K562 (cell line): ENCODE results near the gene GSK3B. TPM values are rescaled to one million over a fixed set of nuclear protein-coding genes. Genes with fewer than 3 reads are reported as not detected.

ENCODE experiments used
- ATAC-seq: fragments of 200-7000 bp; cut with Tn5 transposase; 3 replicates; pipeline ENCODE4 v1.9.1; 2020; ENCODE audit warnings: moderate library complexity
- BruUV-seq: library from RNA; stranded (reverse); fragments of 400-500 nt; replicated peaks from 2 replicates; lab custom pipeline; 2021; lab: Mats Ljungman, UMichigan
- CTCF ChIA-PET: fragments of 300-600 bp; formaldehyde crosslinking; extraction: SDS; loops from one replicate; lab custom pipeline; 2021; ENCODE audit warnings: low intra/inter-chr PET ratio; lab: Yijun Ruan, JAX
- POLR2A ChIA-PET: fragments of 300-600, 350-650 bp; sonication (Branson Sonifier 250); formaldehyde crosslinking; extraction: SDS; loops from one replicate; lab custom pipeline; 2021; ENCODE audit warnings: antibody characterized with exemption, inconsistent platforms; lab: Yijun Ruan, JAX
- DNase-seq, 4 experiments: peaks; one replicate each; pipeline versions ENCODE4 v3.0.0 to v3.0.0-alpha.2; 2011 to 2018; ENCODE audit warnings: low spot score in 3 of 4, mixed read lengths in 3 of 4; ENCODE audit errors: extremely low read depth in 1 of 4
- FAIRE-seq: peaks from 2 replicates; lab custom pipeline; 2011; peaks lifted over from hg19 to GRCh38; lab: Jason Lieb, UNC
- H2AFZ ChIP-seq: 2 replicates; pipeline ENCODE4 v1.6.0; 2011; ENCODE audit warnings: low read depth, low read length, control low read depth, inconsistent platforms
- H3K27ac ChIP-seq: fragments of 200-600 bp; 3 replicates; pipeline ENCODE4 v1.8.0; 2011; ENCODE audit warnings: low read depth, mild to moderate bottlenecking, control low read depth, inconsistent platforms, low read length, moderate library complexity, mixed read lengths; ENCODE audit errors: extremely low read depth
- H3K27me3 ChIP-seq, 2 experiments: fragments of 300-600 bp in 1 of 2; 2 replicates in 1 of 2; 3 replicates in 1 of 2; pipeline versions ENCODE4 v1.6.0 to v1.8.0; 2011; ENCODE audit warnings: inconsistent platforms in 2 of 2, low read length in 2 of 2, mild to moderate bottlenecking in 1 of 2, mixed read lengths in 1 of 2, moderate library complexity in 1 of 2; ENCODE audit not compliant: control insufficient read depth in 2 of 2, insufficient read depth in 2 of 2
- H3K36me3 ChIP-seq: fragments of 300-600 bp; 3 replicates; pipeline ENCODE4 v1.8.0; 2011; ENCODE audit warnings: mild to moderate bottlenecking, low read length, inconsistent platforms; ENCODE audit not compliant: control insufficient read depth, insufficient read depth
- H3K4me1 ChIP-seq, 2 experiments: fragments of 200-600 bp in 1 of 2; replicated peaks in 1 of 2; 2 replicates in 1 of 2; 3 replicates in 1 of 2; pipeline versions ENCODE4 v1.5.1 to v1.8.0; 2011; ENCODE audit warnings: inconsistent platforms in 2 of 2, low read length in 2 of 2, mild to moderate bottlenecking in 1 of 2, mixed read lengths in 1 of 2, moderate library complexity in 1 of 2; ENCODE audit not compliant: control insufficient read depth in 2 of 2, insufficient read depth in 2 of 2
- H3K4me2 ChIP-seq: 2 replicates; pipeline ENCODE4 v1.6.1; 2011; ENCODE audit warnings: low read length, control low read depth, inconsistent platforms, mixed read lengths; ENCODE audit not compliant: insufficient read depth
- H3K4me3 ChIP-seq: fragments of 200-600 bp; sonication (generic), shearing (Covaris generic); 2 replicates; pipeline ENCODE4 v1.5.1; 2016; ENCODE audit warnings: control low read depth, inconsistent platforms
- H3K79me2 ChIP-seq: fragments of 200-600 bp; 3 replicates; pipeline ENCODE4 v1.8.0; 2011; ENCODE audit warnings: low read length, inconsistent platforms; ENCODE audit not compliant: control insufficient read depth, insufficient read depth
- H3K9ac ChIP-seq, 2 experiments: 2 replicates each; pipeline versions ENCODE4 v1.6.0 to v1.6.1; 2011; ENCODE audit warnings: low read depth in 2 of 2, low read length in 2 of 2, control low read depth in 1 of 2, inconsistent platforms in 1 of 2, mild to moderate bottlenecking in 1 of 2, mixed read lengths in 1 of 2; ENCODE audit not compliant: insufficient read depth in 1 of 2
- H3K9me1 ChIP-seq: one replicate; pipeline ENCODE4 v1.6.0; 2011; ENCODE audit warnings: inconsistent platforms, mild to moderate bottlenecking, low read length, moderate library complexity; ENCODE audit not compliant: control insufficient read depth, insufficient read depth
- H3K9me3 ChIP-seq: replicated peaks from 2 replicates; pipeline ENCODE4 v1.5.1; 2011; ENCODE audit warnings: low read depth, low read length, inconsistent platforms; ENCODE audit not compliant: control insufficient read depth, insufficient read depth
- H4K20me1 ChIP-seq: replicated peaks from 2 replicates; pipeline ENCODE4 v1.6.1; 2011; ENCODE audit warnings: low read length, inconsistent platforms, mixed read lengths; ENCODE audit not compliant: control insufficient read depth, insufficient read depth
- DACH1 ChIP-seq: fragments of 450-650 bp; IDR thresholded peaks from 2 replicates; pipeline ENCODE4 v1.6.1; 2018; ENCODE audit not compliant: partially characterized antibody
- ESRRA ChIP-seq: fragments of 450-650 bp; IDR thresholded peaks from 2 replicates; pipeline ENCODE4 v1.6.1; 2014; ENCODE audit warnings: low read depth, mild to moderate bottlenecking, moderate library complexity, borderline replicate concordance
- MECOM ChIP-seq: fragments of 250-450 bp; sonication (Bioruptor Pico); IDR thresholded peaks from 2 replicates; pipeline ENCODE4 v1.8.0; 2022; ENCODE audit warnings: inconsistent platforms
- NR2C2 ChIP-seq, 2 experiments: fragments of 200-800 bp in 1 of 2; sonication (Bioruptor generic) in 1 of 2; sonication (generic) in 1 of 2; formaldehyde crosslinking in 1 of 2; IDR thresholded peaks; 2 replicates each; pipeline versions ENCODE4 v1.6.1 to v1.8.0; 2016 to 2022; ENCODE audit warnings: mild to moderate bottlenecking in 1 of 2, missing compliant biosample characterization in 1 of 2, missing genetic modification characterization in 1 of 2, missing genetic modification reagents in 1 of 2
- RBM34 ChIP-seq: fragments of 200-400 bp; formaldehyde crosslinking; IDR thresholded peaks from 2 replicates; pipeline ENCODE4 v1.6.1; 2018; ENCODE audit warnings: low read length, borderline replicate concordance; ENCODE audit not compliant: insufficient read depth
- RNF219 ChIP-seq: fragments of 250-450 bp; sonication (Bioruptor Pico); IDR thresholded peaks from 2 replicates; pipeline ENCODE4 v1.5.0; 2022; ENCODE audit warnings: mild to moderate bottlenecking
- SRSF3 ChIP-seq: fragments of 200-400 bp; formaldehyde crosslinking; IDR thresholded peaks from 2 replicates; pipeline ENCODE4 v1.6.1; 2016; ENCODE audit warnings: mild to moderate bottlenecking, low read length, moderate library complexity; ENCODE audit not compliant: insufficient read depth
- ZBTB7A ChIP-seq: IDR thresholded peaks from 2 replicates; pipeline ENCODE4 v1.6.1; 2011; ENCODE audit warnings: low read depth, mild to moderate bottlenecking, low read length, moderate library complexity, borderline replicate concordance; ENCODE audit not compliant: control insufficient read depth
- WGBS: fragments of 100-300 bp; shearing (Covaris generic); methylation state at CpG from one replicate; pipeline ENCODE4 v1.1.6; 2016; ENCODE audit warnings: low coverage, mixed read lengths; ENCODE audit not compliant: insufficient coverage; ENCODE audit errors: missing lambda C conversion rate; 5-methylcytosine and 5-hydroxymethylcytosine counted together
- in situ Hi-C: fragments of 300-500 bp; cut with MboI; formaldehyde crosslinking; loops from 4 replicates; pipeline ENCODE4 v1.15.0; 2018; ENCODE audit warnings: inconsistent platforms, mixed read lengths
- intact Hi-C: fragments of 100-400 bp; cut with micrococcal nuclease; formaldehyde crosslinking; loops from 2 replicates; pipeline ENCODE4 v1.14.2; 2022
- polyA plus RNA-seq, 8 experiments: library from polyadenylated mRNA; depleted of rRNA in 4 of 8; stranded (reverse) in 5 of 8; unstranded in 3 of 8; fragments of >200 nt; fragmentation: Nextera tagmentation in 2 of 8; fragmentation: Illumina TruSeq in 1 of 8; extraction: Ambion mirVana in 2 of 8; extraction: Trizol in 1 of 8; gene quantifications; 2 replicates each; pipeline versions ENCODE4 v1.2.1 to v1.2.3, GENCODE V29; 2011 to 2014; ENCODE audit warnings: inconsistent platforms in 1 of 8, missing spikeins in 1 of 8
- total RNA-seq, 7 experiments: library from RNA; depleted of rRNA in 6 of 7; stranded (reverse); fragments of >200 nt in 6 of 7; fragmentation: Illumina TruSeq in 2 of 7; extraction: Trizol in 2 of 7; gene quantifications; 2 replicates each; pipeline versions ENCODE4 v1.2.1 to v1.2.3, GENCODE V29; 2011 to 2021; ENCODE audit warnings: low replicate concordance in 1 of 7
- TF ChIP-seq, protein P1 (sequence below): fragments of 450-650 bp; IDR thresholded peaks from 2 replicates; pipeline ENCODE4 v1.6.1; 2017; ENCODE audit warnings: mild to moderate bottlenecking, moderate library complexity

The GSK3B gene
- total and polyA plus RNA-seq, 9 of the 15 experiments (the other 6 are each of a cell fraction or from before 2014, with no cell fraction given): 4.7 to 25.0 (median 18.7) TPM

- TF ChIP-seq MECOM (no peak), ZBTB7A (no peak), ESRRA (no peak)
- FAIRE-seq (no peak), ATAC-seq (no peak), DNase-seq (no peak)
- intact Hi-C loops (no loop called here), in situ Hi-C loops (no loop called here)
- Histone ChIP-seq H3K79me2 (peaks cover 91% of the 10 kb centered on the region), H3K4me1 (no peaks in the 10 kb centered on the region), H3K36me3 (no peaks in the 10 kb centered on the region), H3K4me2 (no peak overlapping the region), H3K9me1 (no peaks in the 10 kb centered on the region), H3K9me3 (no peaks in the 10 kb centered on the region), H3K9ac (no peak overlapping the region), H3K27ac (no peak overlapping the region), H2AFZ (no peak overlapping the region), H3K27me3 (no peaks in the 10 kb centered on the region), H4K20me1 (no peaks in the 10 kb centered on the region), H3K4me3 (no peak overlapping the region)
- BruUV-seq: no TSS peak
- ChIA-PET CTCF (no interaction called here), POLR2A (interaction anchor here (0.5 kb wide), 1 partner anchor 43 kb away, joined by 3 read pairs; no protein-coding TSS in a partner anchor)
- WGBS: 83% methylated on average over 1 of the region's 1 CpG
Measured at GRCh38 chr3:120057626-120058025, 36.6 kb downstream of the GSK3B start.

DNA sequence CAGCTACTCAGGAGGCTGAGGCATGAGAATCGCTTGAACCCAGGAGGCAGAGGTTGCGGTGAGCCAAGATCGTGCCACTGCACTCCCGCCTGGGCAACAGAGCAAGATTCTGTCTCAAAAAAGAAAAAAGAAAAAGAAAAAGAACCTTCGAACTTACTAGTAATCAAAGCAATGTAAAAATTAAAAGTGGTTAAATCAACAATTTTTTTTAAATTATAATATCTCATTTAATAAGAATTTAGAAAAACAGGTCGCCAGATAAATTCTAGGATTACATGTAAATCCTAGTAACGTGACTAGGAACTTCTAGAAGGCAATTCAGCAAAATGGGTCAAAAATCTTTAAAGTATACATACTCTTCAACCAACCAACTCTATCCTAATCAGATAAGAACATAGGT is 37.2 kb downstream of the GSK3B start:
- no peak overlapping the region for H2AFZ ChIP-seq
- H3K4me3 ChIP-seq: no peak overlapping the region
- CTCF ChIA-PET: no interaction called here
- in situ Hi-C loops (no loop called here), intact Hi-C loops (no loop called here)
- H4K20me1 ChIP-seq: no peaks in the 10 kb centered on the region
- no peak for FAIRE-seq
- H3K9ac ChIP-seq: no peak overlapping the region
- peaks cover 91% of the 10 kb centered on the region for H3K79me2 ChIP-seq
- WGBS: 85% methylated on average over 5 of the region's 7 CpGs
- no peaks in the 10 kb centered on the region for H3K36me3 ChIP-seq
- H3K4me1 ChIP-seq: no peaks in the 10 kb centered on the region
- H3K4me2 ChIP-seq: no peak overlapping the region
- no peaks in the 10 kb centered on the region for H3K27me3 ChIP-seq
- POLR2A ChIA-PET: no interaction called here
- no peak for DNase-seq
- BruUV-seq: no TSS peak
- no peaks in the 10 kb centered on the region for H3K9me3 ChIP-seq
- no peaks in the 10 kb centered on the region for H3K9me1 ChIP-seq
- ATAC-seq: no peak
- H3K27ac ChIP-seq: no peak overlapping the region
- TF ChIP-seq RNF219: no peak
- no peak for TF ChIP-seq DACH1
- TF ChIP-seq SRSF3: no peak
- TF ChIP-seq NR2C2 (CRISPR knock-in tag; IDR thresholded peaks at IDR 0.05): no peak
- TF ChIP-seq NR2C2 (tag; IDR thresholded peaks at IDR 0.05): no peak
- TF ChIP-seq, protein P1, sequence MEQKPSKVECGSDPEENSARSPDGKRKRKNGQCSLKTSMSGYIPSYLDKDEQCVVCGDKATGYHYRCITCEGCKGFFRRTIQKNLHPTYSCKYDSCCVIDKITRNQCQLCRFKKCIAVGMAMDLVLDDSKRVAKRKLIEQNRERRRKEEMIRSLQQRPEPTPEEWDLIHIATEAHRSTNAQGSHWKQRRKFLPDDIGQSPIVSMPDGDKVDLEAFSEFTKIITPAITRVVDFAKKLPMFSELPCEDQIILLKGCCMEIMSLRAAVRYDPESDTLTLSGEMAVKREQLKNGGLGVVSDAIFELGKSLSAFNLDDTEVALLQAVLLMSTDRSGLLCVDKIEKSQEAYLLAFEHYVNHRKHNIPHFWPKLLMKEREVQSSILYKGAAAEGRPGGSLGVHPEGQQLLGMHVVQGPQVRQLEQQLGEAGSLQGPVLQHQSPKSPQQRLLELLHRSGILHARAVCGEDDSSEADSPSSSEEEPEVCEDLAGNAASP: no peak
- TF ChIP-seq RBM34: no peak
- no peak for TF ChIP-seq MECOM
